Endothelial cell of umbilical vein (primary cell): Measurements from ENCODE around the gene CDHR5.

Source experiments
- CTCF ChIP-seq, 2 donors: IDR thresholded peaks; 1 replicate in 1 of 2; 2 replicates in 1 of 2; pipeline ENCODE4 v1.5.1; 2011; ENCODE audit warnings: low read length in 2 of 2, mild to moderate bottlenecking in 2 of 2, moderate library complexity in 2 of 2, control low read depth in 1 of 2, inconsistent platforms in 1 of 2, low read depth in 1 of 2; ENCODE audit not compliant: insufficient read depth in 1 of 2; ENCODE audit errors: extremely low read depth in 1 of 2
- EZH2 ChIP-seq: IDR thresholded peaks from 2 replicates; pipeline ENCODE4 v1.6.1; 2012; ENCODE audit warnings: borderline replicate concordance, low read depth, mild to moderate bottlenecking, moderate library complexity, low read length, inconsistent platforms; ENCODE audit not compliant: severe bottlenecking
- FOS ChIP-seq: IDR thresholded peaks from 2 replicates; pipeline ENCODE4 v1.6.1; 2011; ENCODE audit warnings: mild to moderate bottlenecking, low read length, moderate library complexity, borderline replicate concordance; ENCODE audit not compliant: insufficient read depth
- JUN ChIP-seq: IDR thresholded peaks from 2 replicates; pipeline ENCODE4 v1.6.1; 2011; ENCODE audit warnings: borderline replicate concordance, low read depth; ENCODE audit not compliant: insufficient read length, insufficient read depth
- MAX ChIP-seq: IDR thresholded peaks from 2 replicates; pipeline ENCODE4 v1.6.1; 2011; ENCODE audit not compliant: insufficient read depth, insufficient read length
- POLR2A ChIP-seq: IDR thresholded peaks from 2 replicates; pipeline ENCODE4 v1.6.1; 2012; ENCODE audit warnings: low read depth, mild to moderate bottlenecking, control low read depth, low read length

- no peak for TF ChIP-seq EZH2
- TF ChIP-seq CTCF (IDR thresholded peaks at IDR 0.05; ENCODE audit: extremely low read depth in 1 of 2, insufficient read depth in 1 of 2, low read depth in 1 of 2, low read length in 2 of 2), result no peak
- TF ChIP-seq JUN, result no peak
- no peak for TF ChIP-seq POLR2A
- TF ChIP-seq FOS, result no peak
- no peak for TF ChIP-seq MAX
Measured at GRCh38 chr11:620201-620600, 4.6 kb downstream of the CDHR5 start.
